Right forelimb (tissue), 1 donor: ENCODE data around the gene SSR3.
"Not testable (repeated sequence)": the region's sequence is repeated elsewhere in the genome, so short reads cannot be mapped to it uniquely, and the experiment has no call there.

Experiments used
- DNase-seq: peaks from one replicate; pipeline ENCODE4 v3.0.0-alpha.2; 2018

Gene SSR3

DNA sequence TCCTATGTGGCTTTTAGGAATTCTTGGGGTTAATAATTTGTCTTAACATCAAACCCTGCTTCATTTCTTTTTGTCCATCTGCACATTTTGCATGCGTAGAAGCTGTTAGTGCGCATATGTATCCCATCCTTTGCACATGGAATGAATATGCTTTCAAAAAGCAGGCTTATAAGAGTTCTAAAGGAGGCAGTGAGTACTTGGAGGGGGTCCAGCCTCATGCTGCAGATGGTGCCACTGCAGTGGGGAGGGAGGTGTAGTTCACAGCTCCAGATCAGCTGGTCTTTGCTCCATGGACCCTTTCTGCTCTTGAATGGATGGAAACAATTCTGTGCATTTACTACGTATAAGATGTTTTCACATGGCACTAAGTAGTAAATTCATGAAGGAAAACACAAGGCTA lies 20.7 kb upstream of the SSR3 start:
- no peak for DNase-seq

DNA sequence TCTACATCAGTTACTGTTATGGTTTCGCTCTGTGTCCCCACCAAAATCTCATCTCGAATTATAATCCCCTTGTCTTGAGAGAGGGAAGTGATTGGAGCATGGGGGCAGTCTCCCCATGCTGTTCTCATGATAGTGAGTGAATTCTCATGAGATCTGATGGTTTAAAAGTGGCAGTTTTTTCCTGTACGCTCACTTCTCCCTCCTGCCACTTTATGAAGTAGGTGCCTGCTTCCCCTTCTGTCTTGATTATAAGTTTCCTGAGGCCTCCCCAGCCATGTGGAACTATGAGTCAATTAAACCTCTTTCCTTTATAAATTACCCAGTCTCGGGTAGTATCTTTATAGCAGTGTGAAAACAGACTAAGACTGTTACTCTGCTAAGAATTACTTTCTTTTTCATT lies 15.0 kb upstream of the SSR3 start:
- not testable (repeated sequence) for DNase-seq

GRCh38 chr3:156569016-156569415 lies 14.1 kb upstream of the SSR3 start:
- DNase-seq: not testable (repeated sequence)

GRCh38 chr3:156563900-156564682 lies 9.2 kb upstream of the SSR3 start:
- DNase-seq: no peak

DNA sequence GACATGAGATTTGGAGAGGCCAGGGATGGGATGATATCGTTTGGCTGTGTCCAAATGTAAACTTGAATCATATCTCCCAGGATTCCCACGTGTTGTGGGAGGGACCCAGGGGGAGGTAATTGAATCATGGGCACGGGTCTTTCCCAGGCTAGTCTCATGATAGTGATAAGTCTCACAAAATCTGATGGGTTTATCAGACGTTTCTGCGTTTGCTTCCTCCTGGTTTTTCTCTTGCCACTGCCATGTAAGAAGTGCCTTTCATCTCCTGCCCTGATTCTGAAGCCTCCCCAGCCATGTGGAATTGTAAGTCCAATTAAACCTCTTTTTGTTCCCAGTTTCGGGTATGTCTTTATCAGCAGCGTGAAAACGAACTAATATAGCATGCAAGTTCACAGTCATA lies 7.6 kb upstream of the SSR3 start:
- DNase-seq: not testable (repeated sequence)

GRCh38 chr3:156561533-156561932 lies 6.6 kb upstream of the SSR3 start:
- no peak for DNase-seq

DNA sequence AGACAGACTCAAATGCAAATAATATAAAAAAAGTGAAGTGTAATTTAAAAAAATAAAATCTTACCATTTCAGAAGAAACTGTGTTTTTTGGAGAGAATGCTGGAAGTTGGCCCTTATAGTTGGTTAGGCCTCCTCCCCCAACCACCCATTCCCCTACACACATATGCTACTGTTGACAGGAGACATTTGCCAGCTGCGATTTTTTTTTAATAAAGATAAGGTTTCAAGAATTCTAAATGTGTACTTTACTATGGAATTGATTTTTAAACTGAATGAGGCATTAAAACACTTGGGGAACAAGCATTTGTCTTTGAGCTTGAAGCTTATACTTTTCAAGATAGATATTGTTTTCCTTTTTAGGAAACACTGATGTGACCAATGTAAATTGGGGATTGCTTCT lies 4.4 kb upstream of the SSR3 start:
- no peak for DNase-seq

- DNase-seq: no peak
Observed at GRCh38 chr3:156558389-156558788, 3.5 kb upstream of the SSR3 start.

GRCh38 chr3:156554515-156554841 lies 439 bp downstream of the SSR3 start:
- DNase-seq: no peak

GRCh38 chr3:156553705-156554356 lies 1.1 kb downstream of the SSR3 start:
- DNase-seq: peak; percentile 49

GRCh38 chr3:156552973-156553372 lies 1.9 kb downstream of the SSR3 start:
- DNase-seq: no peak

DNA sequence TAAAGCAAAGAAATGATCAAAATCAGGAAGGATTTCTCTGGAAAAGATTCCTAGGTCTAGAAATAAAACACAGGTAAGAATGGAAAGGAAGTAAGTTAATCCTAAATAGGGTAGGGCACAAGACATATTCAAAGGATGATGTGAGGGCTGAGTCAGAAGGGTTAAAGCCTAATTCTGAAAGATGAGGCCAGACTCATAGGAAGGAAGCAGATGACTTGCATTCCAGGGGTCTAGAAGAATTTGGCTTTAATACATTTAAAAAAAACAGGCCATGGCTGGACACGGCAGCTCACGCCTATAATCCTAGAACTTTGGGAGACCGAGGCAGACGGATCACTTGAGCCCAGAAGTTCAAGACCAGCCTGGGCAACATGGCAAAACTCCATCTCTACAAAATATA lies 3.2 kb downstream of the SSR3 start:
- no peak for DNase-seq

GRCh38 chr3:156551261-156551660 lies 3.7 kb downstream of the SSR3 start:
- DNase-seq: no peak

DNA sequence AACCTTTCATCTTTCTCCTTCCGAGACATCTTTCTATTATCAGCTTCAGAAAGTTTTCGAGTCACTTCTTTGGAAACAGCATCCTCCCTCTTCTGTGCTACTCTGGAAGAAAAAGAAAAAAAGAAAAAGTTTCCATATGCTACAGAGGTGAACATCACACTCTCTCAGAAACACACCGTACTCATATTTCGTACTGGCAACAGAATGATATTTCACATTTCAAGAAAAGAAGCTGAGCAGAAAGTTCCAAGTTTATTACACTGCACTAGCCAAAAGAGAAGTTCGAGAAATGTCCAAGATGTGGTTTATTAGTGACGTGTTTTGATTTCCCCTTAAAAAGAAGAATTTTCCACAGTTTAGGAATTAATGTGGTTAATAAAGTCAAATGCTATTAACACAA lies 6.0 kb downstream of the SSR3 start:
- DNase-seq: no peak

GRCh38 chr3:156548041-156548687 lies 6.8 kb downstream of the SSR3 start:
- no peak for DNase-seq

DNA sequence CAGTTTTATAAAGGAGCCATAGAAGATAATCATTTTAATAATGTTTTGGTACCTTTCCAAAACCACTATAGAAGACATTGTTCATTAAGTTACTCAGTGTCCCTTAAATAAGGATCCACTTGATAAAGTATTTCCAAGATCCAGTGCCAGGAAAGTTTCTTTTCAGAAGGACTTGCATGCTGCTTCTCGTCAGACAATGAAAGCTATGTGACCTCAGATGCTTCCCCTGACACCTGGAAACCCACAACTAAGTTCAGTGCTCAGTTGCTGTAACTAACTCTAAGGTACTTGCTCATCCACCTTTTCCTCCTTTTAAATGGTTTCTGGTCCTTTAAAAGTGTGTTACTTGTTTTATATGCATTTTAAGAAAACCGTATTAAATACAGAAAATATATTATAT lies 7.3 kb downstream of the SSR3 start:
- no peak for DNase-seq

DNA sequence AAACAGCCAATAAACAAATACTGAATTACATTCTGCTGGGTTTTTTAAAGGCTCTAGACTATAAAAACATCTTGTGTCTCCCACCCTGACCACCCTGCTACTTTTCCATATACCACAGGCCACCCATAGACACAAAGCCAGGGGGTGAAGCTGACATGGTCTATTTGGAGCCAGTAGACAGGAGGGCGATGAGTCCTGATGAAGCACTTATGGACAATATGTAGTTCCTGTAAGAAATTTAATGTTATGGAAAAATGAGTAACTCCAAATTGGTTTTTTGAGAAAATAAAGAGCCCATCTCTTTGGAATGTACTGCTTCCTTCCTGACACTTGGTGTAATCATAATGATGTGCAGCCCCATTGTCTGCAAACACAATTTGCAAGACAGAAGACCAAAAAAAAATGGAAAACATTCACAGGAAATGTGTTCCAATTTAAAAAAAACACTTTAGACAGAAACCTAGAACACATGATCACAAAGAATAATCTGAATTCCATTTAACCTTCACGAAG lies 11.8 kb downstream of the SSR3 start:
- DNase-seq: no peak

- no peak for DNase-seq
Observed at GRCh38 chr3:156542101-156543042, 12.5 kb downstream of the SSR3 start.

DNA sequence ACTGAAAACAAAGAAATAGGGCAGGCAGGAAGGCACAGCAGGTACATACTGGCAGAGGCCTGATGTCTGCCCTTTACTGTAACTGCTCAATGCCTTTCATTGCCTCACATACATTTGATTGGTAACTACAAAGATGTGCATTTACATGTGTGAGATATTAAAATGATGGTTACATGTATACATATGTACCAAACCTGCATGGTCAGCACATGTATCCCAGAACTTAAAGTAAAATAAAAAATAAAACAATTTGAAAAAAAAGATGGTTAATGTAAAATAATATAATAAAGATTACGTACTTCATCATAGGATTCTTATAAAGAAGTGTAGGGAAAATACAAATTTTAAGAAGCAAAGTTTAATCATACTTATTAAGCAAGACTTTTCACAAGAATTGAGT lies 15.1 kb downstream of the SSR3 start:
- no peak for DNase-seq

DNA sequence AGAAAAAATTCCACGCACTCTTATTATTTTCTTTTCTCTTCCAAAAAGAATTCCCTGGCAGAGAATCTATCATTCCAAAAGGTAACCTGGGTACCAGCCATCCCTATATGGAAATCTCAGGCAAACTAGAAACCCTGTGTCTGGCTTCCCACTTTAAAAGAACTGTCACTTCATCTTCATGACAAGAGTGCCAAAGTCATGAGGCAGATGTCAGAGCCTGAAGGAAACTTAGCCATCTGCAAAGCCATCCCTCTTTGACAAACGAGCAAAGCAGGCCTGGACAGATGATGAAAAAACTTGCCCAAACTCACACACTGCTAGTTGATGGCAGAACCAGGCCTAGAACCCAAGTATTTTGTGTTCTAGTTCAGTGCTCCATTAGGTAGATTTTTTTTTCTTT lies 15.9 kb downstream of the SSR3 start:
- DNase-seq: no peak

DNA sequence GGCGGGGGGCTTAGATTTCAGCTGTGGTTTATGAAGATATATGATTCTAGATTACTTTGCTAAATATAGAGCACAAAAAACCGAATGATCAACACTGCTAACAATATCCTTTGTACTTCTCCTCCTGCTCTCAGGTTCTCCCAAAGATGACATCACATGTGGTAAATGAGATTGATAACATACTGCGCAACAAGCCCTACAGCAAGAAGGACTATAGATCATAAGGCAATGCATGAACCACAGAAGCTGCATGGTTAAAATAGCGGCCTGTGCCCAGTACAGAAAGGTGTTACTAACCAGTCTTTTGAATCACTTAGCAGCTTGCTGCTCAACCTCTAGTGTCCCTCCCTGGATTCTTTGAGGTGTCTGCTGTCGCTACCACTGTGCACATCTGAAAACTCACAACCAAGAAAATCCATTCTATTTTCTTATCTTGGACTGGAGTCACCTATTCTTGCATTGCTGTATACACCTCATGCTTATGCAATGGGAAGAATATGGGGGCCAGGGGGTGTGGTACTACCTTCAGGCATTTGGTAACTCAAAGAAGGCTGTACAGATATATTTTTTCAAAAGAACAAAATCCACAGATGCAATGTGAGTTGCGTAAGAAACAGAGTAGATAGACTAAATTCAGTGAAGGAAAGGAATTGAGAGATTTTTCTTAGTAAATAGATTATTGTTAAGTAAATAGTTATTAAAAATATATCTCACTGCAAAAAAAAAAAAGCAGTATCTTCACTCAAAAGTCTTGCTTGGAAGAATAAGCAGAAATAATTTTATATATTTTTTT lies 18.2 kb downstream of the SSR3 start:
- DNase-seq: no peak

GRCh38 chr3:156535798-156536197 lies 19.1 kb downstream of the SSR3 start:
- no peak for DNase-seq
